ENCODE measurements around the gene WASHC4.
"Not testable (repeated sequence)": the region's sequence is repeated elsewhere in the genome, so short reads cannot be mapped to it uniquely, and the experiment has no call there.

WASHC4 gene

DNA sequence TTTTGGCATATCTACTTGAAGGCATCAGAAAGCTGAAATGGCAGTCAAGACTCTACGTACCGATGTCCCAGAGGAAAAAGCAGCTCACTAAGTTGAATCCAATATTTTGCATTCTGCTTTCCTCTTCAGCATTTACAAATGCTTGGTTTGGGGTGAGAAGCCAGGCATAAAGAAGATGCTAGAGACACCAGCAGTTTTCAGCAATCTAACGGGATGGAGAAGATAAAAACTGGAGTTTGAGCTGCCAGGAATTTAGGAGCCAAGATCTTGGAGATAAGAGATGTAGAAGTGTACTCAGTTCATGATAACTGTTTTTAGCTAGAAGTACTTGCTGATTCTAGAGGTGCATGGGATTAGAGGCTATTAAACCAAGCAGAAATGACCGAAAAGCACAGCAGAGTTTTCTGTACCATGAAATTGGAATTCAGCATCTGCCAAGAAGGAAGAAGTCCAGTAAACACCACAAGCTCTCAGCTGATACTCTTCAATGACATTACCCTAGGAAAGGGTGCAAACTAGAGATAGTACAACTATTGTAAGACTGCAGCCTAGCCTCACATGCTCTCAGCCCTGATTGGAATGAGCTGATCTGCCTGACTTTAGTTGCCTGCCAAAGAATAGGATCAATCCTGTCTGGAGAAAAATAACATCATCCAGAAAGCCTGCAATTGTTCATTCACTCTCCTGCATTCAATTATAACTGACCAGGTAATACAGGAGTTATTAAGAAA, 15.9 kb upstream of the WASHC4 start:
- no peak for DNase-seq

- DNase-seq: peak; percentile 78
Measured at GRCh38 chr12:105092336-105092735, 15.2 kb upstream of the WASHC4 start.

DNA sequence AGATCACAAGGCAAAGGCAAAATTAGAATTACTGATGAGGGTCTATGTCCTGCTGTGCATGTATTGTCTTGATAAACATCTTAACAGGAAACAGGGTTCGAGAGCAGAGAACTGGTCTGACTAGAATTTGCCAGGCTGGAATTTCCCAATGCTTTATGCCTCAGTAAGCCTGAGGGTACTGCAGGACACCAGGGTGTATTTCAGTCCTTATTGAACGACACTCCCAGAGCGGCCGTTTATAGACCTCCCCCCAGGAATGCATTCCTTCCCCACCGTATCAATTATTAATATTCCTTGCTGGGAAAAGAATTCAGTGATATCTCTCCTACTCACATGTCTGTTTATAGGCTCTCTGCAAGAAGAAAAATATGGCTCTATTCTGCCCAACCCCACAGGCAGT, 12.2 kb upstream of the WASHC4 start:
- not testable (repeated sequence) for DNase-seq

DNA sequence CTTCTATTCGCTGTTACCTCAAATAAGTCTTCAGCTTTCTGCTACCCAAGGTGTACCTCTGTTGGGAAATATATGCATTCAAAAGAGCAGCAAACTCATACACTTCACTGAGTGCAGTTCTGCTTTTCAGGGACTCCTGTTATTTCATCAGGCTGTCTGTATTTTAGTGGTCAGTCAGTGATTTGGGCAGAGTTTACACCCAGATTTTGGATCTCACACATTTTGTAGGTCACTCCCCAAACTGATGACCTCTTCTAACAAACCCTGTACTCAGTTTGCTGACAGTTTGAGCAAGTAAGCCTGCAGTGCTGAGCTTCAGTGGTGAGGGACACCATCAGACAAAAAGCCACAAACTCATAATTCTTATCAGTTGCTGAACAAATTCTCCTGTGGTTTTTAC, 8.2 kb upstream of the WASHC4 start:
- DNase-seq: no peak

DNA sequence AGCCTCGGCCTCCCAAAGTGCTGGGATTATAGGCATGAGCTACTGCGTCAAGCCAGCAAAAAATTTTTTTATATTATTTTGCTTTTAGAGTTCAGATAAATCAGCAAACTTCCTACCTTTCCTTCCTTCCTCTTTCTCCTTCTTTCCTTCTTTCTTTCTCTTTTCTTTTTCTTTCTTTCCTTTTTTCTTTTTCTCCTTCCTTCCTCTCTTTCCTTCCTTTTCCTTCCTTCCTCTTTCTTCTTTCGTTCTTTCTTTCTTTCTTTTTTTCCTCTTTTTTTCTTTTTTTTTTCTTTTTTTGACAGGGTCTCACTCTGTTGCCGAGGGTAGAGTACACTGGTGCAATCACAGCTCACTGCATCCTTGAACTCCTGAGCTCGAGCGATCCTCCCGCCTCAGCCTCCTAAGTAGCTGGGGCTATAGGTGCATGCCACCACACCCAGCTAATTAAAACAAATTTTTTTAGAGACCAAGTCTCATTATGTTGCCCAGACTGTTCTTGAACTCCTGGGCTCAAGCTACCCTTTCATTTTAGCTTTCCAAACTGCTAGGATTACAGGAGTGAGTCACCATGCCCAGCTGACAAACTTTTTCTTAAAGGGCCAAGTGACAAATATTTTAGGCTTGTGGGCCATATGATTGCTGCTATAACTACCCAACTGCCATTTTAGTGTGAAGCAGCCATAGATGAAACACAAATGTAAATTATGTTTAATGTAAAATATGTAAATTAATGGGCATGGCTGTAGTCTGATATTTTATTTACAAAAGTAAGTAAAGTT, 7.1 kb upstream of the WASHC4 start:
- DNase-seq: no peak

GRCh38 chr12:105100998-105101397, 6.5 kb upstream of the WASHC4 start:
- no peak for DNase-seq

- no peak for DNase-seq
Measured at GRCh38 chr12:105102673-105103072, 4.9 kb upstream of the WASHC4 start.

GRCh38 chr12:105104762-105105161, 2.8 kb upstream of the WASHC4 start:
- DNase-seq: no peak

DNA sequence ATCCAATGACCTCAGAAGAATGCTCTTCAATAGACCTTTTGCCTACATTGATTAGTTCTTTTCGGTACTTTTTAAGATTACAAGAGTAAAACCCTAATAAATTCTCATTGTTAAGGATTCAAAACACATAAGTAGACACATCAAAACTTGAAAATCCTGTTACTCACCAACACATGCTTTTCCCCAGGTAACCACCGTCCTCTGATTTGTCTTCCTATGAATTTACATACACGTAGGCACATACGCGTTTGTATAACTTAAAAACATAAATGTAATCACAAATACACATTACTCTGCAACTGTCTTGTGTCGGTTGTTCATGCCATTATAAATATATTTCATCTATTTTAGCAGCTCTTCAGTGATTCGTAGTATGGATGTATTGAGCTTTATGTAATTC, 910 bp upstream of the WASHC4 start:
- no peak for DNase-seq

- DNase-seq: no peak
Measured at GRCh38 chr12:105107171-105107493, 399 bp upstream of the WASHC4 start.

DNA sequence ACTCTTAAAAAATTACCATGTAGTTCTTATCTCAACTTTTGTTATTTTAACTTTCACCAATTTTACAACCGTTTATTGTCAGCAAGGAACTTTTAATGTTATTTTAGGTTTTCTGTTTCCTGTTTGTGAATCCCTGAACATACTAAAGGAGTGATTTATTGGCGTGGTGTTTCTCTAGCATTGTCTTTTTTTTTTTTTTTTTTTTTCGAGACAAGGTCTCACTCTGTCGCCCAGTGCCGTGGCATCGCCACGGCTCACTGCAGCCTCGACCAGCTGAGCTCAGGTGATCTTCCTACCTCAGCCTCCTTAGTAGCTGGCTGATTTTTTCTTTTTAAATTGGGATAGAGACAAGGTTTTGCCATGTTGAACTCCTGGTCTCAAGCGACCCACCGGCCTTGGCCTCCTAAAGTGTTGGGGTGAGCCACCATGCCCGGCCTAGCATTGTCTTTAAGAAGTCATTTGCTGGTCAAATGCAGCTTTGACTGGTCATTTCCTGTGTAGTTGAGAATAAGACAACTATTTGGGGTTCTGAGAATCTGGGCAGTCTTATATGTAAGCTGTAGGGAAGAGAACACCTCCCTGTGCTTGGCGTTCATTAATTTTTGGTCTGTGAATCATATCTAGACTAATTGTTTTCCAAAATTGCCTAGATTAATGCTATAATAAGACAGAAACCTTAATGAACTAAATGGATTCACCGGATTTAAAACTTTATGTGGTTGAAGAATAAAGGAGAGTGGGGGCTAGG, 2.1 kb downstream of the WASHC4 start:
- no peak for DNase-seq

DNA sequence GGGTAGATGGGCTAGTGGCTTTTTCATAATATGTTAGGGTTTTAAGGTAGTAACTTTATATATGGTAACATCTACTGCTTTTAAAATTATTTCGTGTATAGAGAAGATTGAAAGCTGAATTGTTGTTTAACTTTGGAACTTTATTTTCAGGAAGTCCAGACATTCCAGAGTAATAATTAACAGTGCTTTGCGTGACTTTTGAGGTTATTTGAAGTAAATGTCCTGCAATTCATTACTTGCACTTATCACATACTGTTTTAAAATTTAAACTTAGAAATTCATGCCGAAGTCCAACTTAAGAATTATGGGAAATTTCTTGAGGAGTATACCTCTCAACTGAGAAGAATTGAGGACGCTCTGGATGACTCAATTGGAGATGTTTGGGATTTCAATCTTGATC, 3.3 kb downstream of the WASHC4 start:
- DNase-seq: no peak

DNA sequence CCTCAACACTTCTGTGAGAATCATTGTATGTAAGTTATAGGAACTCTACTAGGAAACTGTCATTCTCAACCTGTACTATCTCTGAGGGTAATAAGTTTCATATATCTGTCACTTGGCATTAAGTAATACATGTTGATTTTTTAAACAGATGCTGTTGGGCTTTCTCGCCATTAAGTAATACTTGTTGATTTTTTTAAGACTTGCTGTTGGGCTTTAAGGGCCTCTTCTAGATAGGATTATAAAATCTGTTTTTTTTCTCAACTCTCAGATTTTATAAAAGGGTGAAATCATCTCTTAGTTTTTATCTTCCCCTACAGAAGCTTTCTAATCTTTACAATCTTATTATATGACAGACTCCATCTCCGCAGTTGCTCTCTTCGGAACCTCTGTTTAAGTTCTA, 5.6 kb downstream of the WASHC4 start:
- DNase-seq: no peak

GRCh38 chr12:105116969-105117368, 9.4 kb downstream of the WASHC4 start:
- DNase-seq: no peak

- DNase-seq: no peak
Measured at GRCh38 chr12:105120551-105120950, 13.0 kb downstream of the WASHC4 start.

- DNase-seq: no peak
Measured at GRCh38 chr12:105138248-105138647, 30.7 kb downstream of the WASHC4 start.

GRCh38 chr12:105141320-105141922, 33.9 kb downstream of the WASHC4 start:
- DNase-seq: no peak

DNA sequence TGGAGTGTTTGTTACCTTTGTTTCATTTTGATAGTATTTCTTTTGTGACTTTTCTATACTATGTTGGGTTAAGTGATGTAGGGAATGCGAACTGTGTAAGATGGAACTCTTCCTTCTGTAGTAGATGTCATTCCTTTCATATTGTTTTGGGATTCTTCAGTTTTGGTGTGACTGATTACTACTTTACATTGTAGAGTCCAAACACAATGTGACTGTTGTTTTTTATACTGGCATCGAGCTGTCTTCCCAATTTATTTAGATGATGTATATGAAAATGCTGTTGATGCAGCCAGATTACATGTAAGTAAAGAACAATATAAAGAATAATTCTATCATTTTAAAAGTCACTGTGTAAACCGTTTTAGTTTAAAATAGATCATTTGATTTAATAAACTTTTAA, 34.7 kb downstream of the WASHC4 start:
- no peak for DNase-seq

DNA sequence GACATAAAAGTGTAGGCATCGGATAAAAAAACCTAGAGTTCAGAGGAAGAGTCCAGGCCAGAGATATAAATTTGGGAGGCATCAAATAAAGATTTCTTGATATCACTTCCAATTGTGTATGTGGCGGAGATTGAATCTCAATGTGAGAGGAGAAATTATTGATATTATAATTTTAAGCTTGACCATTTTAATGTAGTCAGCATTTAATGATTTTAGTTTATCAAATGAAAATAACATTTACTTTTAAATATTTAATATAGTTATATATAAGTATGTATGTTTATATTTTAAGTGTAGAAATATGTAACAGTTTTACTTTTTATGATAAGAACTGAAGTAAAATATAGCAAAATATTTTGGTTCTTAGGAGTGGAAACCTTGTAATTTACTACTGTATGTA, 48.7 kb downstream of the WASHC4 start:
- DNase-seq: no peak

DNA sequence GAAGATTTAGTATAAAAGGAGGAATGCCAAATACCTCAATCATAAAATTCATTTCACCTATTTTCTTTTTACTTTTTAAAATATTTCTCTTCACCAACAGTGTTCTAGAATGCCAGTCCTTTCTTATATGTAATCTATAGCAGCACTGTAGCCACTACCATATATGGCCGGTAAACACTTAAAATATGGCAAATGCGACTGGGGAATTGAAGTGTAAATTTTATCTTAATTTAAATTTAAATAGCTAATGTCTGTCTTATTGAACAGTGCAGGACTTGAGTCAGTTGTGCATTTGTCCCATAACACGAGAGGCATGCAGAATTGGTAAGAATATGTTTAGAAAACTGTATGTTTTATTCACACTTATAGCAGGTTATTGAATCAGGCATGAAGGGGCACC, 50.1 kb downstream of the WASHC4 start:
- no peak for DNase-seq

GRCh38 chr12:105158876-105159275, 51.3 kb downstream of the WASHC4 start:
- DNase-seq: no peak

GRCh38 chr12:105162174-105162573, 54.6 kb downstream of the WASHC4 start:
- DNase-seq: no peak

GRCh38 chr12:105164068-105164467, 56.5 kb downstream of the WASHC4 start:
- no peak for DNase-seq

GRCh38 chr12:105166736-105167135, 59.2 kb downstream of the WASHC4 start:
- DNase-seq: no peak
